K562 (cell line): ENCODE results near the gene SLC2A8. TPM values are rescaled to one million over a fixed set of nuclear protein-coding genes. Genes with fewer than 3 reads are reported as not detected.

Experiments
- ASH1L ChIP-seq: fragments of 450-650 bp; IDR thresholded peaks from 2 replicates; pipeline ENCODE4 v1.6.1; 2018; ENCODE audit warnings: borderline replicate concordance, mild to moderate bottlenecking, low read depth; ENCODE audit not compliant: partially characterized antibody
- ATF7 ChIP-seq: fragments of 450-650 bp; IDR thresholded peaks from 2 replicates; pipeline ENCODE4 v1.7.1; 2014; ENCODE audit warnings: mild to moderate bottlenecking, moderate library complexity
- CCAR2 ChIP-seq: fragments of 200-400 bp; formaldehyde crosslinking; IDR thresholded peaks from 2 replicates; pipeline ENCODE4 v1.6.1; 2017; ENCODE audit warnings: mild to moderate bottlenecking, low read depth, low read length
- DACH1 ChIP-seq: fragments of 450-650 bp; IDR thresholded peaks from 2 replicates; pipeline ENCODE4 v1.6.1; 2018; ENCODE audit not compliant: partially characterized antibody
- DIDO1 ChIP-seq: fragments of 450-650 bp; IDR thresholded peaks from 2 replicates; pipeline ENCODE4 v1.6.1; 2016; ENCODE audit warnings: low read depth, missing biosample characterization, missing genetic modification characterization
- ELK3 ChIP-seq: fragments of 450-650 bp; formaldehyde crosslinking; IDR thresholded peaks from 2 replicates; pipeline ENCODE4 v1.4.0; 2020; ENCODE audit warnings: mild to moderate bottlenecking
- HNRNPL ChIP-seq: fragments of 200-400 bp; formaldehyde crosslinking; IDR thresholded peaks from 2 replicates; pipeline ENCODE4 v1.6.1; 2017; ENCODE audit warnings: low read depth, mild to moderate bottlenecking, low read length
- HNRNPUL1 ChIP-seq: fragments of 200-400 bp; formaldehyde crosslinking; IDR thresholded peaks from 2 replicates; pipeline ENCODE4 v1.6.1; 2017; ENCODE audit warnings: low read length
- KDM1A ChIP-seq, 2 experiments: fragments of 450-650 bp; IDR thresholded peaks; 2 replicates each; pipeline ENCODE4 v1.6.1; 2016; ENCODE audit warnings: mild to moderate bottlenecking in 2 of 2
- KLF16 ChIP-seq: IDR thresholded peaks from 2 replicates; pipeline ENCODE4 v1.6.1; 2016; ENCODE audit warnings: antibody characterized with exemption
- KLF6 ChIP-seq: fragments of 250-450 bp; sonication (Bioruptor Pico); IDR thresholded peaks from 2 replicates; pipeline ENCODE4 v1.4.0; 2020; ENCODE audit warnings: mild to moderate bottlenecking, moderate library complexity, borderline replicate concordance
- MEF2A ChIP-seq: IDR thresholded peaks from 2 replicates; pipeline ENCODE4 v1.6.1; 2011; ENCODE audit warnings: low read depth, mild to moderate bottlenecking, low read length, moderate library complexity; ENCODE audit not compliant: control insufficient read depth
- MEIS2 ChIP-seq: fragments of 450-650 bp; IDR thresholded peaks from 2 replicates; pipeline ENCODE4 v1.6.1; 2014; ENCODE audit warnings: mild to moderate bottlenecking; ENCODE audit not compliant: partially characterized antibody
- NR4A1 ChIP-seq, 2 experiments: fragments of 250-450 bp in 1 of 2; fragments of 450-650 bp in 1 of 2; sonication (Bioruptor Pico) in 1 of 2; IDR thresholded peaks; 2 replicates each; pipeline versions ENCODE4 v1.4.0 to v1.6.1; 2016 to 2020; ENCODE audit warnings: mild to moderate bottlenecking in 2 of 2, missing compliant biosample characterization in 1 of 2, missing genetic modification characterization in 1 of 2, moderate library complexity in 1 of 2
- NRF1 ChIP-seq, 2 experiments: fragments of 450-650 bp; IDR thresholded peaks in 1 of 2; conservative IDR thresholded peaks in 1 of 2; 2 replicates each; pipeline ENCODE4 v1.6.1; 2014; ENCODE audit warnings: mild to moderate bottlenecking in 2 of 2
- RBFOX2 ChIP-seq: fragments of 200-400 bp; formaldehyde crosslinking; IDR thresholded peaks from 2 replicates; pipeline ENCODE4 v1.6.1; 2017; ENCODE audit warnings: low read depth, mild to moderate bottlenecking, low read length, moderate library complexity
- TCFL5 ChIP-seq: fragments of 250-450 bp; sonication (Bioruptor Pico); conservative IDR thresholded peaks from 2 replicates; pipeline ENCODE4 v1.6.1; 2021; ENCODE audit warnings: mild to moderate bottlenecking, moderate library complexity, matching md5 sums
- XRCC5 ChIP-seq: fragments of 200-400 bp; formaldehyde crosslinking; IDR thresholded peaks from 2 replicates; pipeline ENCODE4 v1.6.1; 2017; ENCODE audit warnings: low read depth, mild to moderate bottlenecking, low read length
- ZBED1 ChIP-seq: IDR thresholded peaks from 2 replicates; pipeline ENCODE4 v1.6.1; 2014
- ZNF124 ChIP-seq: sonication (generic); formaldehyde crosslinking; IDR thresholded peaks from 2 replicates; pipeline ENCODE4 v1.8.1; 2022; ENCODE audit warnings: missing genetic modification reagents
- ZNF174 ChIP-seq: fragments of 250-450 bp; sonication (Bioruptor Pico); IDR thresholded peaks from 2 replicates; pipeline ENCODE4 v1.4.0; 2020; ENCODE audit warnings: mild to moderate bottlenecking
- ZNF431 ChIP-seq: sonication (generic); formaldehyde crosslinking; IDR thresholded peaks from 2 replicates; pipeline ENCODE4 v1.8.0; 2022; ENCODE audit warnings: mild to moderate bottlenecking, missing genetic modification reagents
- ZNF561 ChIP-seq: fragments of 450-650 bp; formaldehyde crosslinking; conservative IDR thresholded peaks from 2 replicates; pipeline ENCODE4 v1.4.0; 2020; ENCODE audit warnings: mild to moderate bottlenecking, moderate library complexity
- polyA plus RNA-seq, 8 experiments: library from polyadenylated mRNA; depleted of rRNA in 4 of 8; stranded (reverse) in 5 of 8; unstranded in 3 of 8; fragments of >200 nt; fragmentation: Nextera tagmentation in 2 of 8; fragmentation: Illumina TruSeq in 1 of 8; extraction: Ambion mirVana in 2 of 8; extraction: Trizol in 1 of 8; gene quantifications; 2 replicates each; pipeline versions ENCODE4 v1.2.1 to v1.2.3, GENCODE V29; 2011 to 2014; ENCODE audit warnings: inconsistent platforms in 1 of 8, missing spikeins in 1 of 8
- total RNA-seq, 7 experiments: library from RNA; depleted of rRNA in 6 of 7; stranded (reverse); fragments of >200 nt in 6 of 7; fragmentation: Illumina TruSeq in 2 of 7; extraction: Trizol in 2 of 7; gene quantifications; 2 replicates each; pipeline versions ENCODE4 v1.2.1 to v1.2.3, GENCODE V29; 2011 to 2021; ENCODE audit warnings: low replicate concordance in 1 of 7
- TF ChIP-seq, protein P1 (sequence below): sonication (generic); formaldehyde crosslinking; IDR thresholded peaks from 2 replicates; pipeline ENCODE4 v1.8.0; 2023; ENCODE audit warnings: missing genetic modification reagents, mild to moderate bottlenecking, borderline replicate concordance

Gene SLC2A8
- total and polyA plus RNA-seq, 9 of the 15 experiments (the other 6 are each of a cell fraction or from before 2014, with no cell fraction given): 0.13 to 12.9 (median 5.2) TPM

GRCh38 chr9:127448112-127448805 is 51.3 kb downstream of the SLC2A8 start (continued):
- TF ChIP-seq, protein P1, sequence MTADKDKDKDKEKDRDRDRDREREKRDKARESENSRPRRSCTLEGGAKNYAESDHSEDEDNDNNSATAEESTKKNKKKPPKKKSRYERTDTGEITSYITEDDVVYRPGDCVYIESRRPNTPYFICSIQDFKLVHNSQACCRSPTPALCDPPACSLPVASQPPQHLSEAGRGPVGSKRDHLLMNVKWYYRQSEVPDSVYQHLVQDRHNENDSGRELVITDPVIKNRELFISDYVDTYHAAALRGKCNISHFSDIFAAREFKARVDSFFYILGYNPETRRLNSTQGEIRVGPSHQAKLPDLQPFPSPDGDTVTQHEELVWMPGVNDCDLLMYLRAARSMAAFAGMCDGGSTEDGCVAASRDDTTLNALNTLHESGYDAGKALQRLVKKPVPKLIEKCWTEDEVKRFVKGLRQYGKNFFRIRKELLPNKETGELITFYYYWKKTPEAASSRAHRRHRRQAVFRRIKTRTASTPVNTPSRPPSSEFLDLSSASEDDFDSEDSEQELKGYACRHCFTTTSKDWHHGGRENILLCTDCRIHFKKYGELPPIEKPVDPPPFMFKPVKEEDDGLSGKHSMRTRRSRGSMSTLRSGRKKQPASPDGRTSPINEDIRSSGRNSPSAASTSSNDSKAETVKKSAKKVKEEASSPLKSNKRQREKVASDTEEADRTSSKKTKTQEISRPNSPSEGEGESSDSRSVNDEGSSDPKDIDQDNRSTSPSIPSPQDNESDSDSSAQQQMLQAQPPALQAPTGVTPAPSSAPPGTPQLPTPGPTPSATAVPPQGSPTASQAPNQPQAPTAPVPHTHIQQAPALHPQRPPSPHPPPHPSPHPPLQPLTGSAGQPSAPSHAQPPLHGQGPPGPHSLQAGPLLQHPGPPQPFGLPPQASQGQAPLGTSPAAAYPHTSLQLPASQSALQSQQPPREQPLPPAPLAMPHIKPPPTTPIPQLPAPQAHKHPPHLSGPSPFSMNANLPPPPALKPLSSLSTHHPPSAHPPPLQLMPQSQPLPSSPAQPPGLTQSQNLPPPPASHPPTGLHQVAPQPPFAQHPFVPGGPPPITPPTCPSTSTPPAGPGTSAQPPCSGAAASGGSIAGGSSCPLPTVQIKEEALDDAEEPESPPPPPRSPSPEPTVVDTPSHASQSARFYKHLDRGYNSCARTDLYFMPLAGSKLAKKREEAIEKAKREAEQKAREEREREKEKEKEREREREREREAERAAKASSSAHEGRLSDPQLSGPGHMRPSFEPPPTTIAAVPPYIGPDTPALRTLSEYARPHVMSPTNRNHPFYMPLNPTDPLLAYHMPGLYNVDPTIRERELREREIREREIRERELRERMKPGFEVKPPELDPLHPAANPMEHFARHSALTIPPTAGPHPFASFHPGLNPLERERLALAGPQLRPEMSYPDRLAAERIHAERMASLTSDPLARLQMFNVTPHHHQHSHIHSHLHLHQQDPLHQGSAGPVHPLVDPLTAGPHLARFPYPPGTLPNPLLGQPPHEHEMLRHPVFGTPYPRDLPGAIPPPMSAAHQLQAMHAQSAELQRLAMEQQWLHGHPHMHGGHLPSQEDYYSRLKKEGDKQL (CRISPR knock-in tag): no peak
- TF ChIP-seq CCAR2 (no peak), XRCC5 (0 out of 2 replicates have a peak, but pooled peaks have one; percentile 15), NR4A1 (CRISPR knock-in tag; IDR thresholded peaks at IDR 0.05) (no peak), NR4A1 (tag; IDR thresholded peaks at IDR 0.05) (no peak), ELK3 (CRISPR knock-in tag) (no peak), KDM1A (IDR thresholded peaks at IDR 0.05) (no peak; a peak in 1 of 4 replicates), TCFL5 (CRISPR knock-in tag) (no peak), HNRNPL (0 out of 2 replicates have a peak, but pooled peaks have one; percentile 39), ATF7 (0 out of 2 replicates have a peak, but pooled peaks have one; percentile 1), ZNF174 (no peak), DACH1 (no peak), KLF16 (no peak), ASH1L (no peak), ZNF124 (CRISPR knock-in tag) (no peak), KLF6 (CRISPR knock-in tag) (no peak), ZBED1 (no peak), HNRNPUL1 (0 out of 2 replicates have a peak, but pooled peaks have one; percentile 7), ZNF431 (CRISPR knock-in tag) (0 out of 2 replicates have a peak, but pooled peaks have one; percentile 16), NRF1 (conservative IDR thresholded peaks at IDR 0.05 in 1 of 2, IDR thresholded peaks at IDR 0.05 in 1 of 2) (no peak), ZNF561 (CRISPR knock-in tag) (no peak), MEIS2 (no peak), DIDO1 (no peak), MEF2A (no peak), RBFOX2 (peak; percentile 40)
